Tibial artery (tissue), 4 donors: ENCODE measurements around the gene WWP2.
A peak's percentile ranks its signal among the peaks of the same experiment; 100 is the strongest.
"Not testable (repeated sequence)": the region's sequence is repeated elsewhere in the genome, so short reads cannot be mapped to it uniquely, and the experiment has no call there.

ENCODE experiments used
- DNase-seq, 2 donors: peaks; one replicate each; pipeline ENCODE4 v3.0.0-alpha.2; 2019
- H3K27ac ChIP-seq, 2 donors: fragments of 200-600 bp; sonication (generic) in 1 of 2; 1 replicate in 1 of 2; 2 replicates in 1 of 2; pipeline ENCODE4 v1.5.1; 2018 to 2019; ENCODE audit warnings: mild to moderate bottlenecking in 1 of 2
- H3K27me3 ChIP-seq, 2 donors: fragments of 200-600 bp; sonication (generic) in 1 of 2; one replicate each; pipeline versions ENCODE4 v1.5.1 to v1.6.0; 2016 to 2019
- H3K36me3 ChIP-seq, 3 donors: fragments of 200-600 bp; sonication (generic) in 2 of 3; one replicate each; pipeline ENCODE4 v1.5.1; 2016 to 2019; ENCODE audit warnings: mild to moderate bottlenecking in 2 of 3
- H3K4me1 ChIP-seq, 4 donors: fragments of 200-600 bp; sonication (generic) in 2 of 4; 1 replicate in 3 of 4; 2 replicates in 1 of 4; pipeline ENCODE4 v1.5.1; 2016 to 2019
- H3K4me3 ChIP-seq, 2 donors: fragments of 200-600 bp; sonication (generic) in 1 of 2; 1 replicate in 1 of 2; 2 replicates in 1 of 2; pipeline ENCODE4 v1.5.1; 2018 to 2019; ENCODE audit warnings: mild to moderate bottlenecking in 2 of 2
- H3K9me3 ChIP-seq, 3 donors: fragments of 200-600 bp; sonication (generic) in 1 of 3; one replicate each; pipeline ENCODE4 v1.5.1; 2016 to 2019
- CTCF ChIP-seq, 2 experiments: fragments of 200-600 bp in 1 of 2; fragments of 450-650 bp in 1 of 2; IDR thresholded peaks; one replicate each; pipeline ENCODE4 v1.5.1; 2017 to 2019; ENCODE audit warnings: antibody characterized with exemption in 2 of 2, mild to moderate bottlenecking in 1 of 2, moderate library complexity in 1 of 2
- intact Hi-C: fragments of 100-400 bp; cut with DNase I; formaldehyde crosslinking; loops from one replicate; pipeline ENCODE4 v1.15.0; 2023; ENCODE audit warnings: low total_unique reads

Gene WWP2

GRCh38 chr16:69754143-69754468 is 8.0 kb upstream of the WWP2 start:
- Histone ChIP-seq H3K4me3 (peak overlapping the region; percentile 69 to 78), H3K36me3 (peaks cover 18 to 30% (median 22%) of the 10 kb centered on the region in 3 donors), H3K27ac (peak overlapping the region; percentile 58 to 80), H3K9me3 (no peaks in the 10 kb centered on the region), H3K4me1 (peaks cover 0 to 19% (median 15%) of the 10 kb centered on the region in 4 donors), H3K27me3 (no peaks in the 10 kb centered on the region)
- intact Hi-C loops: loop anchor here (5.0 kb wide), 1 partner anchor 357 kb away; no protein-coding TSS in a partner anchor
- no peak for TF ChIP-seq CTCF (IDR thresholded peaks at IDR 0.05)
- DNase-seq: no peak

GRCh38 chr16:69754469-69755310 is 7.4 kb upstream of the WWP2 start, which contains the start of gene NOB1:
Gene NOB1 (minus strand): TSS chr16:69754926. CDS start chr16:69754910, 16 bp downstream.
- Histone ChIP-seq H3K9me3 (no peaks in the 10 kb centered on the region), H3K4me1 (peaks cover 0 to 19% (median 15%) of the 10 kb centered on the region in 4 donors), H3K27ac (peak within 1 kb of the TSS; percentile 58 to 80), H3K4me3 (peak within 1 kb of the TSS; percentile 69 to 78), H3K36me3 (peaks cover 12 to 25% (median 17%) of the 10 kb centered on the region in 3 donors), H3K27me3 (no peaks in the 10 kb centered on the region)
- DNase-seq: peak; percentile 95 to 97
- intact Hi-C loops: loop anchor here (5.0 kb wide), 1 partner anchor 357 kb away; no protein-coding TSS in a partner anchor
- TF ChIP-seq CTCF (IDR thresholded peaks at IDR 0.05): peak; percentile 97 to 100

- Histone ChIP-seq H3K4me1 (peaks cover 0 to 22% (median 16%) of the 10 kb centered on the region in 4 donors), H3K36me3 (peaks cover 0 to 4% (median 0%) of the 10 kb centered on the region in 3 donors), H3K27me3 (no peaks in the 10 kb centered on the region), H3K9me3 (no peaks in the 10 kb centered on the region), H3K4me3 (no peak overlapping the region), H3K27ac (no peak overlapping the region)
- intact Hi-C loops: loop anchor here (2.0 kb wide), 1 partner anchor 48 kb away; no protein-coding TSS in a partner anchor
- no peak for TF ChIP-seq CTCF (IDR thresholded peaks at IDR 0.05)
- DNase-seq: no peak
Measured at GRCh38 chr16:69756705-69757104, 5.4 kb upstream of the WWP2 start.

GRCh38 chr16:69757375-69757774 is 4.8 kb upstream of the WWP2 start:
- intact Hi-C loops: loop anchor here (2.0 kb wide), 1 partner anchor 49 kb away; no protein-coding TSS in a partner anchor
- not testable (repeated sequence) for H3K9me3 ChIP-seq, H3K36me3 ChIP-seq, H3K4me3 ChIP-seq, H3K27ac ChIP-seq, H3K27me3 ChIP-seq
- DNase-seq: peak in 1 of 2 donors; percentile 16
- H3K4me1 ChIP-seq: peaks cover 0 to 25% (median 17%) of the 10 kb centered on the region in 4 donors

- no peaks in the 10 kb centered on the region for H3K9me3 ChIP-seq
- no peaks in the 10 kb centered on the region for H3K36me3 ChIP-seq
- peak overlapping the region; percentile 79 to 96 for H3K4me3 ChIP-seq
- intact Hi-C loops: no loop called here
- TF ChIP-seq CTCF (IDR thresholded peaks at IDR 0.05): no peak
- H3K4me1 ChIP-seq: peaks cover 0 to 16% (median 6%) of the 10 kb centered on the region in 4 donors
- no peak for DNase-seq
- H3K27ac ChIP-seq: peak overlapping the region; percentile 87 to 91
- no peaks in the 10 kb centered on the region for H3K27me3 ChIP-seq
Measured at GRCh38 chr16:69762814-69763598, 874 bp downstream of the WWP2 start.
